ENCODE results near the gene TNXB.
A peak's percentile ranks its signal among the peaks of the same experiment; 100 is the strongest.
"Not testable (repeated sequence)": the region's sequence is repeated elsewhere in the genome, so short reads cannot be mapped to it uniquely, and the experiment has no call there.

TNXB gene

DNA sequence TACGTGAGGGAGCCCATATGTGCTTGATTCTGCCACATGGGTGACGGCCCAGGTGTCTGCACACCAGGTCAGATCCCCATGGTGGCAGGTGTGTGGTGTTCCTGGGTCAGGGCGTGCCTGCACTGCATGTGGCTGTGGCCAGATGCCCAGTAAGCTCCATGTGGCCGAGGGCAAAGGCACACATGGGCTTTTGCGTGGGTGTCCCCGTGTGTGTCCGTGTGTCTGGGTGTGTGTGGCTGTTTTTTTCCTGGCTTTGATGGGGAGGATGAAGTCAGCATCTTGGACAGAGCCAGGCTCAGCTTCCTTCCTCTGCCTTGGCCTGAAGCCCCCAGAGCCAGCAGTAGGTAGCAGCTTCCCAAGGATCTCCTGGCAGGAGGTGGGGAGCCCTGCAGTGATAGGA is 1.5 kb upstream of the TNXB start:
- DNase-seq (ENCODE audit: low read depth) = no peak

DNA sequence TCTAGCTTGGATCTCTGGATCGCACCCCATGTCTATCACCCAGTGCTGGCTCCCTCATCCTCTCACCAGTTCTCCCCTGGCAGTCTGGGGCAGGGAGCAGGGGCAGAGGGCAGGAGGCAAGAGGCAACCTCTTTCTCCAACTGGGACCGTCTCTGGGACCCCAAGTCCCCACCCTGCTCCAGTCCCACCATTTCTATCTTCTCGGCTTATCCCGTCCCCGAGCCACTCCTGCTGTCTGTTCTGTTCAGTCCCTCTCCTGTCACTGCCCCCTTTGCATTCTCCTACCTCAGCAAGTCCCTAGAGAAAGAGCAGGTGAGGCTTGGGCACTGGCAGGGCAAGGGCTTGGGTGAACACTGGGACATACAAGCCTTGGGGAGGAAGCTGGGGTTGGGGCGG is 625 bp upstream of the TNXB start:
- DNase-seq (ENCODE audit: low read depth) = no peak

DNA sequence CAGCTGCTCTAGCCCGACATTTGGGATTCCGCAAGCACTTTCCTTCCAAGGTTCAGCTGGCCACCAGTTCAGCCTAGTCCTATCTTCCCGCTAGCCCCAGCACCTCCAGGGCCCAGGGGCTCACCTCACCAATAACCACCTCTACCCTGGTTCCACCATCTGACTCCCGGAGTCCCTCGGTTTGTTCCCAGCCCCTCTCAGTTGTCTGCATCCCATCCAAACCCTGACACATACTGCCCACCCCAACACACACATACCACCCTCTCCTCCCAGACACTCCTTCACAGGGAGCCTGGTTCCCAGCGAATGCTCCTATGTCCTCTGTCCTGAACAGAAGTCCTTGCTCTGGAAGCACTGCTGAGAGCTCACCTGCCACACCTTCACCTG is 418 bp downstream of the TNXB start:
- no peak for DNase-seq (ENCODE audit: low read depth)

DNA sequence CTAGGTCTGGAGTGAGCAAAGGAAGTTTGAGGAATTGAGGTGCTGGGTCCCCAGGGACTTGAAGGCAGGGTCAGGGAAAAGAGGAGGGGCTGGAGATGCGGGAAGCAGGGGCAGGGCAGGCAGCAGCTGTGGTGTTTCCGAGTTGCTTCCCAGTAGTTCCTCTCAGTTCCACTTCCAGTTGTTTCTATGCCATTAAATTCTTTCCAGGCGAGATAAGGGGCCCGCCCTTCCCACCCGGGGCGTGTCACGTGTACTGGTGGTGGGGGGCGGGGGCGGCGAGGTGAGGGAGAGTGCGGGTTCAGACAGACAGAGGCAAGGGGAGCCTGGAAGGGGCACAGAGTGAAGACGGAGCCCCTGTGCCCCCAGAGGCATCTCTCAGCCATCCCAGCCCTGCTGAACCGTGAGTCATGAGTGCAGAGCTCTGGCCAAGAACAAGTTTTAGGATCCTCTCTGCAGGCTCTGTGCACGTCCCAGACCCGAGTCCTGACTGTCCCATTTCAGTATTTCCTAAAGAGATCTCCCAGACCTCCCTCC is 977 bp downstream of the TNXB start:
- no peak for DNase-seq (ENCODE audit: low read depth)

DNA sequence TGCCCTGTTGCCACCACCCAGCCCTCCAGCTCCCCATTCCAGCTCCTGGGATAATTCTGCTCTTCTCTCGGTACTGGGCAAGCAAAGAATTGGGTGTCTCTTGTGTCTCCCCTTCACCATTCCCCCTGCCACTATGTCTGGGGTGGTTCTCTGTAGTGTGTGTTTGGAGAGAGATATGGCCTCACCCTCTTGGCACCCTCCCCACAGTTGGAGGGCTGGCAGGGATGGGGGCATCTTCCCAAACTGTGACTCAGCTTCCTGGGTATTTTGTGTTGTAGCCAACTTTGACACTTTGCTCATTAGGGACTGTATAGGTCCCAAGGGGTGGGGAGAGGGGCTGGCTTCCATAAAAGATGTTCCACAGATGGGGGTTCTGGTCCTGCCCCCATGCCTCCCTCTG is 1.7 kb downstream of the TNXB start:
- DNase-seq (ENCODE audit: low read depth) = no peak

DNA sequence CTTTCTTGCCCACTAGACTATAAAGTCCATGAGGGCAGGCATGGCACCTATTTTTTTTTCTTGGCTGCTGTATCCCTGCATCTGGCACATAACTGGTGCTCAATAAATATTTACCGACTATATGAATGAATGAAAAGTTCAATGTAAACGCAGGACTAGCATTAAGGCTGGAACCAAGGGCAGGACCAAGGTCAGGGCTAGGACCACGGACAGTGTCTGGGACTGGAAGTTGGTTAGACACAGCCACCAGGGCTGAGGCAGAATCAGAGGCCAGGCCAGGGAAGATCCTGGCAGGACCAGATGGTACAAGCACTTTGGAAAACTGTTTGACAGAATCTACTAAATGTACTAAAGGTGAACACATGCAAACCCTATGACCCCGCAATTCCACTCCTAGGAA is 3.7 kb downstream of the TNXB start:
- DNase-seq (ENCODE audit: low read depth) = no peak

DNA sequence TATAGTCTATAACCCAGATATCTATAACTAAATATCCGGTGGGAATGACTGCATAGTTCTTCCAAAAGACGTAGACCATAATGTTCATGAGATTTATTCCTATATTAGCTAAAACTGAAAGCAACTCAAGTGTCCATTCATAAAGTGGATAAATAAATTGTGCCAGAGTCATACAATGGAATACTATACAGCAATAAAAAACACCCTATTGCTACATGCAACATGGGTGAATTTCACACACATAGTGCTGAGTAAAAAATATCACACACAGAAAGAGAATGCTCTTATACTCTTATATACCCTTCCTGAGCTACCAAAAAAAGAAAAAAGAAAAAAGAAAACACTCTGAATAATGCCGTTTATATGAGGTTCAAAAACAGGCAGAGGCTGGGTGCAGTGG is 6.9 kb downstream of the TNXB start:
- DNase-seq (ENCODE audit: low read depth) = no peak

DNA sequence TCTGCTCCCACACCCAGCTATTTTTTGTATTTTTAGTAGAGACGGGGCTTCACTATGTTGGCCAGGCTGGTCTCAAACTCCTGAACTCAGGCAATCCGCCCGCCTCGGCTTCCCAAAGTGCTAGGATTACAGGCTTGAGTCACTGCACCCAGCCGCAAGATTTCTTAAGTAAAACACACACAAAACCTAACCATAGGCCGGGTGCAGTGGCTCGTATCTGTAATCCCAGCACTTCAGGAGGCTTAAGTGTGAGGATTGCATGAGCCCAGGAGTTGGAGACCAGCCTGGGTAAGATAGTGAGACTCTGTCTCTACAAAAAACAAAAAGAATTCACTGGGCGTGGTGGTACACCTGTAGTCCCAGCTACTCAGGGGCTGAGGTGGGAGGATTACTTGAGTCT is 8.9 kb downstream of the TNXB start:
- not testable (repeated sequence) for DNase-seq (ENCODE audit: low read depth)

DNA sequence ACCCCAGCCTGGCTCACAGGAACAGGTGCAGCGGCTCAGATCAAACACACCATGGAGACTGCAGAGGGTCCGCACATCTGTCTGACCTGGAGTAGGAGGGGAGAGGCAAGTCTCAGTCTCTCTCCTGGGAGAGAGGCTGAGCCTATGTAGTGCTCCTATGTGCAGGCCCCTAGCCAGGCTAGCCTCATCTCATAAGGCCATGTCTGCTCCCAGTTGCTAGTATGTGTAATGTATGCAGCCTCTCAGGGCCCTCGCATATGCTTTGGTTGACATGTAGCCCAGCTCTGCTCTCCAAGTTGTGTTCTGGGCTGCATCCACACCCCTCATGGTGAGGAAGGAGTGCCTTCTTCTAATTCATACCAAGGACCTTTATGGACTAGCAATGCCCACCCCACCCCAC is 11.8 kb downstream of the TNXB start:
- DNase-seq (ENCODE audit: low read depth) = no peak

DNA sequence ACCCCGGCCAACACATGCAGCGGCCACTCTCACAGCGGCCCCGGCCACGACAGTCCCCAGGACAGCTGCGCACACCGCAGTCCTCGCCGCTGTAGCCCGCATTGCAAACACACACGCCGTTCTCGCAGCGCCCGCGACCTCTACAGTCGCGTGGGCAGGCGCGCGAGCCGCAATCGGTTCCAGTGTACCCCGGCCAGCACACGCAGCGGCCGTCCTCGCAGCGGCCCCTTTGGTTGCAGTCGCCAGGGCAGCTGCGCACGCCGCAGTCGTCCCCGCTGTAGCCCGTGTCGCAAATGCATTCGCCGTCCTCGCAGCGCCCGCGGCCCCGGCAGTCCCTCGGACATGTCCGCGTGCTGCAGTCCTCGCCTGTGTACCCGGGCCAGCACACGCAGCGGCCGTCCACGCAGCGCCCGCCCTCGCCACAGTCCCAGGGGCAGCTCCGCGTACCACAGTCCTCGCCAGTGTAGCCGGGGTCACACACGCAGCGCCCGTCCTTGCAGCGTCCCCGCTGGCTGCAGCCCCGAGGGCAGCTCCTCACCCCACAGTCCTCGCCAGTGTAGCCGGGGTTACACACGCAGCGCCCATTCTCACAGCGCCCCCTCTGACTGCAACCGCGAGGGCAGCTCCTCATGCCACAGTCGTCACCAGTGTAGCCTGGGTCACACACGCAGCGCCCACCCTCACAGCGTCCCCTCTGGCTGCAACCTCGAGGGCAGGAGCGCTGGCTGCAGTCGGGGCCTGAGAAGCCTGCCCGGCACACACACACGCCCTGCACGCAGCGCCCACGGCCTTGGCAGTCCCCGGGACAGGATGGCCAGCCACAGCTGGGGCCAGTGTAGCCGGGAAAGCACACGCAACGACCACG is 12.5 kb downstream of the TNXB start:
- DNase-seq (ENCODE audit: low read depth) = no peak

DNA sequence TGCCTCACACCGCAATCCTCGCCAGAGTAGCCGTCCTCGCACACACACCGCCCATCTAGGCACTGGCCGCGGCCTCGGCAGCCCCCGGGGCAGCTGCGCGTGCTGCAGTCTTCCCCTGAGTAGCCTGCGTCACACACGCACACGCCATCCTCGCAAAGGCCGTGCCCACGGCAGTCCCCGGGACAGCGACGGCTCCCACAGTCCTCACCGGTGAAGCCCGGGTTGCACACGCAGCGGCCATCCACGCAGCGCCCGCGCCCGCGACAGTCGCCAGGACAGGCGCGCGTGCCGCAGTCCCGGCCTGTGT is 13.1 kb downstream of the TNXB start:
- DNase-seq (ENCODE audit: low read depth) = no peak

DNA sequence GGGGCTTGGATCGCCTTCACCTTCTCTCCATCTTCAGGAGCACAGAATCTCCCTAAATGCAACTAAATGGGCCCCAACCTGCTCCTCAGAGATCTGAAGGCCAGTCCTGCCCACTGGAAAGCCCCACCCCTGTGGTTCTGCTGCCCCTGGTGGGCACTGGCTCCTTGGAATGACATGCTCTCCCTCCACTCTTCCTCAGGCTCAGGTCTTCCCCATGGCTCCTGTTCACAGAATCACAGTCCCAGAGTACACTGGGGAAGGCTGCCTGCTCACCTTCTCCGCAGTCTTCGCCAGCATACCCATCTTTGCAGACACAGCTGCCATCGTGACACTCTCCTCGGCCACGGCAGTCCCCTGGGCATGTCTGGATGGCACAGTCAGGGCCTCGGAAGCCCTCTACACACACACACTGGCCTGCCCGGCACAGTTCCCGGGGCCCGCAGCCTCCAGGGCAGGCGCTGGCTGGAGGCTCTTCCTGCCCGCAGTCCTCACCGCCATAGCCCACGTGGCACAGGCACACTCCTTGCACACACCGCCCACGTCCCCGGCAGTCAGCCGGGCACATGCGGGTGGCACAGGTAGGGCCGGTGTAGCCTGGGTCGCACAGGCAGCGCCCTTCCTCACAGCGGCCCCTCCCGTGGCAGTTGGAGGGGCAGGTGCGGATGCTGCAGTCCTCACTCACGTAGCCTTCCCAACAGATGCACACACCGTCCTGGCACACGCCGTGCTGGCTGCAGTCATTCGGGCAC is 13.6 kb downstream of the TNXB start:
- no peak for DNase-seq (ENCODE audit: low read depth)

DNA sequence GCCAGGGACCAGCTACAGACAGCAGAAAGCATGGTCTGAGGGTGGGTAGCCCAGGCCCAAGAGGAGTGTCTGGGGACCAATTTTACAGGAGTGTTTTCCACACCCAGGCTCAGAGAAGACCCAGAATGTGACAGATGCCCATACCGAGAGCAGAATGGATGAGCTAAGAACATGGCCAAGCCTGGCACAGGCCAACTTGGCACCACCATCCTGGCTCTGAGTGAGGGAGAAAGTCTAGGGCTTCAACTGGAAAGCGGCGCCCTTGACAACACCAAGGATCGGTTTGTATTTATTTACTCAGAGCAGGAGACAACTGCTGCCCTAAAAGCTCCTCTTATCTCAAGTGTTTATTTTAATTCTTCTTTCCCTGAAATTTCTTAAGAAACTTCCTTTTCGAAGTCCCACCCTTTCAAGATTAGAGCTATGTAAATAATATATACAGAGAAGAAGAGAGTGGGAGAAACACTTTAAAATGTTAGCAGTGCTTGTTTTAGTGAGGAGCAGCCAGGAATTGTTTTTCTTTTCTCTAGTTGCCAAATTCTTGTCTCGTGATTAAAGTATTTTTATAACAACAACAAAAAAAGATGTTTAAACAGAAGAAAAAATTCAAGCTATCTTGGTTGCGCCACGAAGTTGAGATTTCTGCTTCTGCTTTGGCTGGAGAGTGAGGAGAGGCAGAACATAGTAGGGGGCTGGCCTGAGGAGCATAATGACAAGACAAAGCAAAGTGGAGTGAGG is 16.2 kb downstream of the TNXB start:
- no peak for DNase-seq (ENCODE audit: low read depth)

DNA sequence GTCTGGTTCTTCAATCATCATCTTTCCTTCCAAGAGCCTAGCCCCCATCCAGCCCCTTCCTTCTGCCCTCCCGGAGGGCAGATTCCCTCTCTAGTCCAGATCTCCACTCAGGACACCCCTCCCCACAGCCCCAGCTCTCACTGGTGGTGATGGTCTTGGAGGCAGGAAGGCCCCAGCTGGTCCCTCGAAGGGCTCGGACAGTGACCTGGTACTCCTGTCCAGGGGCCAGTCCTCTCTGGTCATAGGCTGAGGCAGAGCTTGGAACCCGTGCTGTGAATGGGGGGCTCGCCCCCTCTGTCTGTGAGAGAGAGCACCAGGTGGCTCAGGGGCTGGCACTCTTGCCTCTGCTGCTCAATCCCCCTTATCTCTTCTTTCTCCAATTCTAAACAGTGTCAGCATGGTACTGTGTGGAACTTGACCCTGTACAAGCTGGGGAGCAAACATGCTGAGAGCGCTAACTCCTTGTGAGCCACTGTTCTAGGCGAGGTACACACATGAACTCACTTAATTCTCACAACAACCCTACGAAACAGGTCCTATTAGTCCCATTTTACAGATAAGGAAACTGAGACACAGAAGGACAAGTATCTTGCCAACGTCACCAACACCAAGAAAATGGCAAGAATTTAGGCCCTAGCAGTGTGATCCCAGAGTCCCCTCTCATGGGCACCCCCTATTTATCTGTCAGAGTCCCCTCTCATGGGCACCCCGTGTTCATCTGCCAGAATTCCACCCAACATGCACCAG is 19.9 kb downstream of the TNXB start:
- DNase-seq (ENCODE audit: low read depth) = no peak

DNA sequence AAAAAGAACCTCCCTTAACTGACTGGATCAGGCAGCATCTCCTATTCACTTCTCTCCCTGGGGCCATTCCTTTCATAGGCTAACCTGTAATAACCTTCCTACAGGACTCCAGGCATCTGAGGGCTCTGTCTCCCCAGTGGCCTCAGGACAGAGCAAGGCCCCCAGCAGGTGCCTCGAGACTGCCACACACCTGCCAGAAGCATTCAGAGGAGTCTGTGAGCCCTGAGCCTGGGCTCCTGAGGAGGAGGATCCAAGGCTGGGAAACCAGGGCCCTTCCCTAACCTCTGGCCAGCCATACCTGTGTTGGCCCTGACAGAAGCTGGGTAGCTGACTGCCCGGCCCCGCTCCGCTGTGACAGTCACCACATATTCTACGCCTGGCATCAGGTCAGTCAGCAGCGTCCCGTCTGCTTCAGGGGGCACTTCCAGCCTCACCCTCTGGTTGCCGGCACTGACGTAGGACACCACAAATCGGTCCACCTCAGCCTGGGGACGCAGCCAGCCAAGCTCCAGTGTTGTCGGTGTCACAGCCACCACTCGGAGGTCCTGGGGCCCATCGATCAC is 20.6 kb downstream of the TNXB start:
- no peak for DNase-seq (ENCODE audit: low read depth)

DNA sequence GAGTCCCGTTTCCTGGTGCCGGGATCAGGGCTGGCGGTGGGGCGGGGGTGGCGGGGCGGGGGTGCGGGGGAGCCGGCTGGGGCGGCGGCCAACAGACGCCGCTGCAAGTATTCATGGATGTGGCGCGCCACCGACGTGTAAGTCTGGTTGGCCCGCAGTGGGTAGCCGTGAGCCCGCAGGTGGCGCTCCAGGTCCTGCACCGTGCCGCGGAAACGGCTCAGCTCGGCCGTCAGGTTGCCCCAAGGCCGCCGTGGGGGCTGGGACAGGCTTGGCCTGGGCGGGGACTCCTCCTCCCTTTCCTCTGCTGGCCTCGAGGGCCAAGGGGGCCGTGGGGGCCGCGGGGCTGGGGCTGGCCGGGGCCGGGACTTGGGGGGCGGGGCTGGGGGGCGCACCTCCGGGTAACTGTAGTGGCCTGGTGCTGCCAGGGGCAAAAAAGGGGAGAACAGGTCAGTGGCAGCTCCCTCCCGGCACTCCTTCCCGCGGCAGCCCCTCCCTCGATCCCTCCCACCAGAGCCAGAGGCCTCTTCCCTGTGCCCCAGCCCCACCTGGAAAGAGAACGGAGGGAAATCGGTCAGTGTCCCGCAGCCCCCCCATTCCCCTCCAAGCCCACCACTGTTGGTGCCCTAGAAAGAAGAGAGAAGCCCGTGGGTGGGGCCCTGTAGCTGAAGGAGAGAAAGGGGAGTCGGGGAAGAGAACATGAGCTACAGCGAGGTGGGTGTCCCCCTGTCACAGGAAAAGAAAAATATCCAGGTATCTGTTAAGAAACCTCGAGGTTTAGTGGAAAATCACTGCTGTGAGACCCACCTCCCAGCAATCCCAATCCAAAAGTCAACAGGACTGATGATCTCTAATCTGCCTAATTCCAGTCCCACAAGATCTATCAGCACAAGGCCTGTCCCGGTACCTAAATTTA is 21.3 kb downstream of the TNXB start:
- DNase-seq (ENCODE audit: low read depth) = peak; percentile 50

DNA sequence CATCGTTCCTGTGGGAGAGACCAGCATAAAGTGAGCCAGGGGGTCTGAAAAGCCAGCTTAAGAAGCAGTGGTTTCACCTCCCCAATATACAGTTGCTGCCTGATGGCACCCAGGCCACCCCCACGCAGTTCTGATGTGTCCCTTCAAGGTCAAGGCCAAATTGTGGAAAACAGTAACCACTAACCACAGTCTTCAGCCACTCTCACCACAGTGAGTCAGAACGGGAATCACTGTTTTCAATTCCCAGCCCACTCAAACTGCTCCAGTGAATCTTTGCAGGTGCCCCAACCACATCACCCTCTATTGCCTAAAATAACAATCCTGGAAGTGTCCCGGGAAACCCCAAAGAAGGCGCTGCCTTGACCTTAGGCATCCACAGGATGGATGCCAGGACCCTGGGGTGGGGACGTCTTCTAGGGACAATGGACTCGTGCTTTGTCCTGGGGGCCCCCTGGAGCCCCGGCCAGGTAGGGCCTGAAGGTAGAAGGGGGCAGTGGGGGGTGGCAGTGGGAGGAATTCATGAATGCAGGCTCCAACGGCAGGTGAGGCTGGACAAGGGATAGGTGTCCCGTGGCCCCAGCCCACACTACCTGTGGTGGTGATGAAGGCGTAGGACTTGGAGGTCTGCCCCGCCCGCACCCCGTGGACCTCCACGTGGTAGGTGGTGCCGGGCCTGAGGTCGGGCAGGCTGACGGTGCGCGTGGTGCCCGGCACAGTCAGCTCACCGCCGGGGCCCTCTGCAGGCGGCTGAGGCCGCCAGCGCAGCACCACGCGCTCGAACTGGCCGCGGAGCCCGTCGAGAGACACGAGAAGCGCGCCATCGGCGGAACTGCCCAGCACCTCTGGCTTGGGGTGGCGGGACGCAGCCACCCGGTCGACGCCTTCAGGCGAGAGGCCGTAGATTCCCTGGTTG is 22.2 kb downstream of the TNXB start:
- DNase-seq (ENCODE audit: low read depth) = no peak

DNA sequence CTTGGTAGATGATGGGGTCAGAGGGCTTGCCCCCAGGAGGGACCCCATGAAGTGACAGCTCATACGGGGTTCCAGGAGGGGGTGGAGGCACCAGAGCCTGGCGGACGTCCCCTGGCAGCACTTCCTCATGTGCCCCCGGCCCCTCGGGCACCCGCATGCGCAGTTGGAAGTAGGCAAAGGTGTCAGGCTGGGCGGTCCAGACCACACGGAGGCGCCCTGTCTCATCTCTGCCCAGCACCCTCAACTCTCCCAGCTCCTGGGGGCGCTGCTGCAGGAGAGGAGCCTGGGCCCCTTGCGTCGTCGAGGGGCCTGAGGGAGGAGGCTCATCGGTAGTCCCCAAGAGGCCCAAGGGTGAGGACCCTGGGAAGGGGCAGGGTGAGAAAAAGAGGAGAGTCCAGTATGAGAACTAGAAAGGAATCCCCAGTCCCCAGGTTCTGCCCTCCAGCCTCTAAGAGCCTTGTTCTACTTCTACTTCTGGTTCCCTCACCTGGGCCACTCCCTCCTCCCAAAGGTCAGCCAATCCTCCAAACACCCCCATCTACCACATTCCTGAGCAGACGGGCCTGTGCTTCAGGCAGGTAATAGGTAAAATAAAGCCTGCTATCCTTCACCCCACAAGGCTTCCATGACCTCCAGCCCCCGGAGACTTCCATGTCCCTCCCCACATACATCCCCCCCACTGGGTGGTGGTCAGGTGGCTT is 23.2 kb downstream of the TNXB start:
- DNase-seq (ENCODE audit: low read depth) = no peak

DNA sequence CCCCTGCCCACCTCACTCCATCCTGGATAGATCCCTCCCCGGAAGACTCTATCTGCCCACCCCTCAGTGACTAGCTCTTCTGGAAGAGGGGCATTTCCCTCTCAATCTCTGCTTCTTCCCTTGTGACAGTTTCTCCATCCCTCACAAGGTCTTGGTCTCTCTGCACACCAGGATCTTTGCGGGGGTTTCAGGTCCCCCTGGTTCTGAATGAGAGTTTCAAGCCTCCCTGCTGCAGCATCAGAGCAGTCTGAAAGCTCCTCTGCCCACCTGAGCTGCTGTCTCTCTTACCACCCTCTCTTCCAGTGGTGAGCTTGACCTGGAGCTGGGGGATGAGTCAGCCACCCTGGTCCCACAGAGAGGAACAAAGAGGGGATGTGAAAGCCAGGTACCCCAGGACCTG is 24.4 kb downstream of the TNXB start:
- no peak for DNase-seq (ENCODE audit: low read depth)
